HCT116 (cell line): Measurements from ENCODE around the gene KMT2C. TPM values are rescaled to one million over a fixed set of nuclear protein-coding genes. Genes with fewer than 3 reads are reported as not detected.

Source experiments
- ATAC-seq: fragments of 200-7000 bp; cut with Tn5 transposase; 2 replicates; pipeline ENCODE4 v1.9.1; 2020; ENCODE audit warnings: mild to moderate bottlenecking, moderate library complexity
- BruUV-seq: library from RNA; stranded (reverse); fragments of 400-500 nt; replicated peaks from 2 replicates; lab custom pipeline; 2021; lab: Mats Ljungman, UMichigan
- CTCF ChIA-PET: fragments of 300-600 bp; sonication (Branson Sonifier 250); formaldehyde crosslinking; loops from one replicate; lab custom pipeline; 2021; ENCODE audit warnings: antibody characterized with exemption; lab: Charles Lee
- POLR2A ChIA-PET: fragments of 300-600, 350-600 bp; sonication (Branson Sonifier 250); formaldehyde crosslinking; loops from one replicate; lab custom pipeline; 2021; ENCODE audit warnings: antibody characterized with exemption; lab: Charles Lee
- RAD21 ChIA-PET, 2 experiments: fragments of 300-600 bp; sonication (Branson Sonifier 250); formaldehyde crosslinking; loops; one replicate each; lab custom pipeline; 2023; ENCODE audit warnings: low total read pairs in 2 of 2; ENCODE audit not compliant: uncharacterized antibody in 2 of 2, unreplicated experiment in 2 of 2, low non-redundant PET in 1 of 2; lab: Charles Lee
- DNase-seq: peaks from one replicate; pipeline ENCODE4 v3.0.0-alpha.2; 2010; ENCODE audit warnings: low read depth, low spot score
- H2AFZ ChIP-seq: fragments of 200-600 bp; shearing (Covaris generic), sonication (generic); 2 replicates; pipeline ENCODE4 v1.6.1; 2017; ENCODE audit warnings: low read depth, mixed run types, mixed read lengths, antibody characterized with exemption, low read length; ENCODE audit not compliant: poor library complexity, severe bottlenecking
- H3K27ac ChIP-seq: 2 replicates; pipeline ENCODE4 v1.5.1; 2012; ENCODE audit warnings: low read depth, low read length
- H3K27me3 ChIP-seq: fragments of 200-600 bp; sonication (generic); 2 replicates; pipeline ENCODE4 v1.6.1; 2016; ENCODE audit warnings: mixed run types, low read length, mixed read lengths; ENCODE audit not compliant: insufficient read depth
- H3K36me3 ChIP-seq, 2 experiments: fragments of 200-500 bp in 1 of 2; fragments of 200-600 bp in 1 of 2; sonication (Bioruptor generic) in 1 of 2; sonication (generic) in 1 of 2; 2 replicates each; pipeline versions ENCODE4 v1.5.1 to v1.6.1; 2014 to 2016; ENCODE audit warnings: low read length in 2 of 2, inconsistent platforms in 1 of 2, mixed read lengths in 1 of 2, mixed run types in 1 of 2; ENCODE audit not compliant: insufficient read depth in 2 of 2, control insufficient read depth in 1 of 2
- H3K4me1 ChIP-seq, 2 experiments: fragments of 200-600 bp in 1 of 2; sonication (generic) in 1 of 2; 2 replicates each; pipeline versions ENCODE4 v1.5.1 to v1.6.1; 2012 to 2017; ENCODE audit warnings: low read length in 2 of 2, inconsistent platforms in 1 of 2, mild to moderate bottlenecking in 1 of 2, mixed read lengths in 1 of 2, mixed run types in 1 of 2, moderate library complexity in 1 of 2; ENCODE audit not compliant: insufficient read depth in 2 of 2, control insufficient read depth in 1 of 2
- H3K4me2 ChIP-seq: fragments of 200-600 bp; sonication (generic); 2 replicates; pipeline ENCODE4 v1.6.1; 2017; ENCODE audit warnings: mixed run types, low read length, mixed read lengths
- H3K4me3 ChIP-seq, 2 experiments: fragments of 200-600 bp in 1 of 2; sonication (generic) in 1 of 2; replicated peaks in 1 of 2; 2 replicates each; pipeline ENCODE4 v1.5.1; 2011 to 2016; ENCODE audit warnings: low read length in 2 of 2, control low read depth in 1 of 2, low read depth in 1 of 2, mild to moderate bottlenecking in 1 of 2, mixed read lengths in 1 of 2, mixed run types in 1 of 2
- H3K79me2 ChIP-seq: fragments of 200-600 bp; sonication (generic); 2 replicates; pipeline ENCODE4 v1.6.1; 2017; ENCODE audit warnings: mild to moderate bottlenecking, mixed run types, low read length, moderate library complexity, mixed read lengths; ENCODE audit not compliant: insufficient read depth
- H3K9ac ChIP-seq: fragments of 200-600 bp; sonication (generic); 2 replicates; pipeline ENCODE4 v1.6.1; 2016; ENCODE audit warnings: low read length, mixed read lengths
- H3K9me2 ChIP-seq: fragments of 200-600 bp; sonication (generic), shearing (Covaris generic); 2 replicates; pipeline ENCODE4 v1.6.1; 2017; ENCODE audit warnings: mixed run types, mild to moderate bottlenecking, moderate library complexity; ENCODE audit not compliant: insufficient read depth
- H3K9me3 ChIP-seq, 2 experiments: fragments of 200-500 bp in 1 of 2; fragments of 200-600 bp in 1 of 2; sonication (Bioruptor generic) in 1 of 2; sonication (generic) in 1 of 2; 2 replicates each; pipeline ENCODE4 v1.6.1; 2014 to 2017; ENCODE audit warnings: low read length in 2 of 2, mixed read lengths in 2 of 2, inconsistent platforms in 1 of 2, low read depth in 1 of 2, mild to moderate bottlenecking in 1 of 2, mixed run types in 1 of 2, moderate library complexity in 1 of 2; ENCODE audit not compliant: control insufficient read depth in 1 of 2, insufficient read depth in 1 of 2
- H4K20me1 ChIP-seq: fragments of 200-600 bp; sonication (generic), shearing (Covaris generic); 2 replicates; pipeline ENCODE4 v1.6.1; 2017; ENCODE audit warnings: mixed run types, mild to moderate bottlenecking, moderate library complexity; ENCODE audit not compliant: insufficient read depth
- CBX3 ChIP-seq: IDR thresholded peaks from 2 replicates; pipeline ENCODE4 v1.6.1; 2012; ENCODE audit warnings: low read depth
- CTCF ChIP-seq, 3 experiments: fragments of 200-600 bp in 1 of 3; sonication (generic) in 1 of 3; IDR thresholded peaks in 2 of 3; conservative IDR thresholded peaks in 1 of 3; 2 replicates each; pipeline ENCODE4 v1.5.1; 2012 to 2017; ENCODE audit warnings: low read depth in 2 of 3, low read length in 2 of 3, antibody characterized with exemption in 1 of 3, borderline replicate concordance in 1 of 3, control low read depth in 1 of 3, mild to moderate bottlenecking in 1 of 3, mixed read lengths in 1 of 3, mixed run types in 1 of 3, moderate library complexity in 1 of 3; ENCODE audit not compliant: insufficient read depth in 1 of 3
- EGR1 ChIP-seq: IDR thresholded peaks from 2 replicates; pipeline ENCODE4 v1.6.1; 2012; ENCODE audit warnings: low read depth
- ELF1 ChIP-seq: IDR thresholded peaks from 2 replicates; pipeline ENCODE4 v1.6.1; 2012; ENCODE audit warnings: low read depth, borderline replicate concordance
- EZH2 ChIP-seq: fragments of 200-600 bp; sonication (generic); IDR thresholded peaks from 2 replicates; pipeline ENCODE4 v1.6.1; 2017; ENCODE audit warnings: antibody characterized with exemption, mixed run types
- EZH2phosphoT487 ChIP-seq: fragments of 200-600 bp; IDR thresholded peaks from 2 replicates; pipeline ENCODE4 v1.6.1; 2018; ENCODE audit warnings: antibody characterized with exemption, borderline replicate concordance
- FOSL1 ChIP-seq: IDR thresholded peaks from 2 replicates; pipeline ENCODE4 v1.6.1; 2012; ENCODE audit warnings: low read depth
- JUND ChIP-seq: IDR thresholded peaks from 2 replicates; pipeline ENCODE4 v1.6.1; 2012
- POLR2A ChIP-seq: IDR thresholded peaks from 2 replicates; pipeline ENCODE4 v1.7.0; 2011; ENCODE audit warnings: borderline replicate concordance; ENCODE audit not compliant: insufficient read depth, insufficient read length; ENCODE audit errors: extremely low read depth
- RAD21 ChIP-seq: IDR thresholded peaks from 2 replicates; pipeline ENCODE4 v1.6.1; 2012; ENCODE audit warnings: low read depth, mild to moderate bottlenecking
- SIN3A ChIP-seq: IDR thresholded peaks from 2 replicates; pipeline ENCODE4 v1.6.1; 2012; ENCODE audit warnings: low read depth
- SP1 ChIP-seq: IDR thresholded peaks from 2 replicates; pipeline ENCODE4 v1.6.1; 2012; ENCODE audit warnings: low read depth
- SRF ChIP-seq: IDR thresholded peaks from 2 replicates; pipeline ENCODE4 v1.6.1; 2012; ENCODE audit warnings: low read depth
- YY1 ChIP-seq: IDR thresholded peaks from 2 replicates; pipeline ENCODE4 v1.6.1; 2011; ENCODE audit warnings: low read length, low read depth, moderate library complexity, mild to moderate bottlenecking; ENCODE audit not compliant: insufficient replicate concordance; ENCODE audit errors: extremely low read depth
- ZFX ChIP-seq: fragments of 450-650 bp; IDR thresholded peaks from 2 replicates; pipeline ENCODE4 v1.6.1; 2017
- ZNF274 ChIP-seq: fragments of 200-500 bp; sonication (Bioruptor generic); IDR thresholded peaks from 2 replicates; pipeline ENCODE4 v1.6.1; 2014; ENCODE audit warnings: mild to moderate bottlenecking, low read depth, low read length, inconsistent platforms
- intact Hi-C: fragments of 100-400 bp; cut with micrococcal nuclease; formaldehyde crosslinking; loops from 2 replicates; pipeline ENCODE4 v1.10.0; 2022
- total RNA-seq: library from RNA; stranded (reverse); gene quantifications from one replicate; pipeline ENCODE4 v1.2.1, GENCODE V29; 2021; ENCODE audit not compliant: unreplicated experiment
- TF ChIP-seq, protein P1 (sequence below): IDR thresholded peaks from 2 replicates; pipeline ENCODE4 v1.6.1; 2012; ENCODE audit warnings: low read depth

The KMT2C gene
- total RNA-seq, 1 experiment from 2014 or later: 22.9 TPM

GRCh38 chr7:152149363-152149762, 286.4 kb downstream of the KMT2C start:
- RAD21 ChIA-PET: no interaction called here
- POLR2A ChIA-PET: no interaction called here
- Histone ChIP-seq H3K9me3 (no peaks in the 10 kb centered on the region), H3K27ac (no peak overlapping the region), H2AFZ (no peak overlapping the region)
- no peak for ATAC-seq
- intact Hi-C loops: no loop called here
- no peak for TF ChIP-seq RAD21
- TF ChIP-seq EZH2: no peak
- TF ChIP-seq, all 23 proteins: peak for 0
- Histone ChIP-seq H3K9ac (no peak overlapping the region), H3K9me2 (no peaks in the 10 kb centered on the region), H3K4me1 (no peaks in the 10 kb centered on the region), H3K79me2 (no peaks in the 10 kb centered on the region), H4K20me1 (no peaks in the 10 kb centered on the region), H3K36me3 (peaks cover 13 to 33% of the 10 kb centered on the region in 2 experiments; a peak in 3 of 4 replicates), H3K27me3 (no peaks in the 10 kb centered on the region), H3K4me2 (no peak overlapping the region), H3K4me3 (no peak overlapping the region)
- DNase-seq: no peak
- no TSS peak for BruUV-seq
- CTCF ChIA-PET: no interaction called here

DNA sequence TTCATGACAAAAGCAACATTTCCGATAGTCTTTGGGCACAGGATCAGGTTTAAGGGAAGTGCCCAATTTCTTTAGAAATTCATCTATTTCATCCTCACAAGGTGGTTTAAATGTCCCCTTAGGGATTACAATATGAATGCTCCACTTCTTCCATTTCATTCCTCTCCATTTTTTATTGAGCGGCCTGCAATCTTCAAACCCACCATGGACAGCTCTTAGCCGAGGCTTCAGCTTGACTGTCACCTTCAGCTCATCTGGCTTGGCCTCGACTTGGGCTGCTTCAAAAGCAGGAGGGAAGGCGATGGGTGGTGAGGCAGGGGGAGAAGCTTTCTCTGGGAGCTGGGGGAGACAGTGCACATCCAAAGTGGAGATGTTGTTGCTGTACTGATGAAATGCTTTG, 287.1 kb downstream of the KMT2C start:
- ChIA-PET RAD21 (no interaction called here), POLR2A (no interaction called here), CTCF (no interaction called here)
- TF ChIP-seq CBX3: no peak
- TF ChIP-seq EZH2: no peak
- no peak for TF ChIP-seq CTCF (IDR thresholded peaks at IDR 0.05 in 2 of 3, conservative IDR thresholded peaks at IDR 0.05 in 1 of 3; ENCODE audit: borderline replicate concordance in 1 of 3, insufficient read depth in 1 of 3, low read depth in 2 of 3, low read length in 2 of 3)
- TF ChIP-seq JUND: no peak
- TF ChIP-seq RAD21: no peak
- no peak for TF ChIP-seq SP1
- TF ChIP-seq YY1: no peak
- TF ChIP-seq EZH2phosphoT487: no peak
- TF ChIP-seq POLR2A: no peak
- no peak for TF ChIP-seq FOSL1
- TF ChIP-seq ELF1: no peak
- no peak for TF ChIP-seq EGR1
- TF ChIP-seq SIN3A: no peak
- no peak for TF ChIP-seq ZFX
- TF ChIP-seq ZNF274: no peak
- TF ChIP-seq, protein P1, sequence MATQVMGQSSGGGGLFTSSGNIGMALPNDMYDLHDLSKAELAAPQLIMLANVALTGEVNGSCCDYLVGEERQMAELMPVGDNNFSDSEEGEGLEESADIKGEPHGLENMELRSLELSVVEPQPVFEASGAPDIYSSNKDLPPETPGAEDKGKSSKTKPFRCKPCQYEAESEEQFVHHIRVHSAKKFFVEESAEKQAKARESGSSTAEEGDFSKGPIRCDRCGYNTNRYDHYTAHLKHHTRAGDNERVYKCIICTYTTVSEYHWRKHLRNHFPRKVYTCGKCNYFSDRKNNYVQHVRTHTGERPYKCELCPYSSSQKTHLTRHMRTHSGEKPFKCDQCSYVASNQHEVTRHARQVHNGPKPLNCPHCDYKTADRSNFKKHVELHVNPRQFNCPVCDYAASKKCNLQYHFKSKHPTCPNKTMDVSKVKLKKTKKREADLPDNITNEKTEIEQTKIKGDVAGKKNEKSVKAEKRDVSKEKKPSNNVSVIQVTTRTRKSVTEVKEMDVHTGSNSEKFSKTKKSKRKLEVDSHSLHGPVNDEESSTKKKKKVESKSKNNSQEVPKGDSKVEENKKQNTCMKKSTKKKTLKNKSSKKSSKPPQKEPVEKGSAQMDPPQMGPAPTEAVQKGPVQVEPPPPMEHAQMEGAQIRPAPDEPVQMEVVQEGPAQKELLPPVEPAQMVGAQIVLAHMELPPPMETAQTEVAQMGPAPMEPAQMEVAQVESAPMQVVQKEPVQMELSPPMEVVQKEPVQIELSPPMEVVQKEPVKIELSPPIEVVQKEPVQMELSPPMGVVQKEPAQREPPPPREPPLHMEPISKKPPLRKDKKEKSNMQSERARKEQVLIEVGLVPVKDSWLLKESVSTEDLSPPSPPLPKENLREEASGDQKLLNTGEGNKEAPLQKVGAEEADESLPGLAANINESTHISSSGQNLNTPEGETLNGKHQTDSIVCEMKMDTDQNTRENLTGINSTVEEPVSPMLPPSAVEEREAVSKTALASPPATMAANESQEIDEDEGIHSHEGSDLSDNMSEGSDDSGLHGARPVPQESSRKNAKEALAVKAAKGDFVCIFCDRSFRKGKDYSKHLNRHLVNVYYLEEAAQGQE: no peak
- no peak for TF ChIP-seq SRF
- H3K36me3 ChIP-seq: peaks cover 14 to 34% of the 10 kb centered on the region in 2 experiments; a peak in 3 of 4 replicates
- H3K9me2 ChIP-seq: no peaks in the 10 kb centered on the region
- H4K20me1 ChIP-seq: no peaks in the 10 kb centered on the region
- no peaks in the 10 kb centered on the region for H3K27me3 ChIP-seq
- no peaks in the 10 kb centered on the region for H3K9me3 ChIP-seq
- no peak overlapping the region for H3K4me3 ChIP-seq
- intact Hi-C loops: no loop called here
- no peak overlapping the region for H2AFZ ChIP-seq
- no peak overlapping the region for H3K4me2 ChIP-seq
- H3K27ac ChIP-seq: no peak overlapping the region
- H3K4me1 ChIP-seq: no peaks in the 10 kb centered on the region
- H3K9ac ChIP-seq: no peak overlapping the region
- BruUV-seq: no TSS peak
- ATAC-seq (no peak), DNase-seq (no peak)
- no peaks in the 10 kb centered on the region for H3K79me2 ChIP-seq
